Tibial nerve (tissue), 4 donors: ENCODE data around the gene DKC1. TPM values are rescaled to one million over a fixed set of nuclear protein-coding genes. Genes with fewer than 3 reads are reported as not detected.

ENCODE experiments used
- DNase-seq, 2 donors: peaks; one replicate each; pipeline ENCODE4 v3.0.0-alpha.2; 2019; ENCODE audit warnings: low spot score in 2 of 2
- H3K27ac ChIP-seq, 4 donors: fragments of 200-600 bp; sonication (generic) in 3 of 4; one replicate each; pipeline ENCODE4 v1.5.1; 2017 to 2019; ENCODE audit warnings: mild to moderate bottlenecking in 1 of 4
- H3K27me3 ChIP-seq, 2 donors: fragments of 200-600 bp; sonication (generic) in 1 of 2; one replicate each; pipeline versions ENCODE4 v1.5.1 to v1.6.0; 2017 to 2019
- H3K36me3 ChIP-seq, 3 donors: fragments of 200-600 bp; sonication (generic); one replicate each; pipeline ENCODE4 v1.5.1; 2018 to 2019
- H3K4me1 ChIP-seq, 4 donors: fragments of 200-600 bp; sonication (generic) in 3 of 4; one replicate each; pipeline ENCODE4 v1.5.1; 2017 to 2019
- H3K4me3 ChIP-seq, 4 donors: fragments of 200-600 bp; sonication (generic) in 3 of 4; one replicate each; pipeline ENCODE4 v1.5.1; 2017 to 2019; ENCODE audit warnings: mild to moderate bottlenecking in 1 of 4, moderate library complexity in 1 of 4
- H3K9me3 ChIP-seq, 4 donors: fragments of 200-600 bp; sonication (generic) in 3 of 4; one replicate each; pipeline ENCODE4 v1.5.1; 2017 to 2019
- EP300 ChIP-seq, 2 donors: sonication (generic); formaldehyde crosslinking; IDR thresholded peaks; one replicate each; pipeline ENCODE4 v1.6.1; 2017; ENCODE audit warnings: antibody characterized with exemption in 2 of 2, mild to moderate bottlenecking in 1 of 2
- POLR2A ChIP-seq, 2 donors: fragments of 450-650 bp; IDR thresholded peaks; one replicate each; pipeline ENCODE4 v1.6.1; 2017; ENCODE audit warnings: antibody characterized with exemption in 2 of 2, mild to moderate bottlenecking in 2 of 2, moderate library complexity in 2 of 2
- WGBS, 2 donors: methylation state at CpG; one replicate each; pipeline ENCODE4 v1.1.5; 2018; 5-methylcytosine and 5-hydroxymethylcytosine counted together
- total RNA-seq, 4 donors: library from RNA; depleted of rRNA; stranded (reverse); fragments of >200 nt; gene quantifications; one replicate each; pipeline ENCODE4 v1.1.0, GENCODE V29; 2016
- TF ChIP-seq, protein P1 (sequence below), 5 experiments: fragments of 200-600 bp in 3 of 5; fragments of 450-650 bp in 2 of 5; sonication (generic) in 3 of 5; IDR thresholded peaks; one replicate each; pipeline ENCODE4 v1.5.1; 2016 to 2019; ENCODE audit warnings: antibody characterized with exemption in 5 of 5, mild to moderate bottlenecking in 3 of 5, moderate library complexity in 2 of 5

DKC1 gene
- total RNA-seq, 4 donors from 2014 or later, result 24.1 to 37.8 (median 29.4) TPM

- Histone ChIP-seq H3K4me1 (no peaks in the 10 kb centered on the region), H3K9me3 (no peaks in the 10 kb centered on the region), H3K27me3 (no peaks in the 10 kb centered on the region), H3K4me3 (no peak overlapping the region), H3K36me3 (no peaks in the 10 kb centered on the region), H3K27ac (no peak overlapping the region)
- WGBS, 2 donors, result 76 to 81% methylated on average over 13 of the region's 13 CpGs
- DNase-seq, result no peak
- TF ChIP-seq POLR2A (IDR thresholded peaks at IDR 0.05) (no peak), EP300 (IDR thresholded peaks at IDR 0.05) (no peak)
- TF ChIP-seq, protein P1, sequence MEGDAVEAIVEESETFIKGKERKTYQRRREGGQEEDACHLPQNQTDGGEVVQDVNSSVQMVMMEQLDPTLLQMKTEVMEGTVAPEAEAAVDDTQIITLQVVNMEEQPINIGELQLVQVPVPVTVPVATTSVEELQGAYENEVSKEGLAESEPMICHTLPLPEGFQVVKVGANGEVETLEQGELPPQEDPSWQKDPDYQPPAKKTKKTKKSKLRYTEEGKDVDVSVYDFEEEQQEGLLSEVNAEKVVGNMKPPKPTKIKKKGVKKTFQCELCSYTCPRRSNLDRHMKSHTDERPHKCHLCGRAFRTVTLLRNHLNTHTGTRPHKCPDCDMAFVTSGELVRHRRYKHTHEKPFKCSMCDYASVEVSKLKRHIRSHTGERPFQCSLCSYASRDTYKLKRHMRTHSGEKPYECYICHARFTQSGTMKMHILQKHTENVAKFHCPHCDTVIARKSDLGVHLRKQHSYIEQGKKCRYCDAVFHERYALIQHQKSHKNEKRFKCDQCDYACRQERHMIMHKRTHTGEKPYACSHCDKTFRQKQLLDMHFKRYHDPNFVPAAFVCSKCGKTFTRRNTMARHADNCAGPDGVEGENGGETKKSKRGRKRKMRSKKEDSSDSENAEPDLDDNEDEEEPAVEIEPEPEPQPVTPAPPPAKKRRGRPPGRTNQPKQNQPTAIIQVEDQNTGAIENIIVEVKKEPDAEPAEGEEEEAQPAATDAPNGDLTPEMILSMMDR (IDR thresholded peaks at IDR 0.05), result no peak
Measured at GRCh38 chrX:154784149-154784995, 21.7 kb downstream of the DKC1 start.

DNA sequence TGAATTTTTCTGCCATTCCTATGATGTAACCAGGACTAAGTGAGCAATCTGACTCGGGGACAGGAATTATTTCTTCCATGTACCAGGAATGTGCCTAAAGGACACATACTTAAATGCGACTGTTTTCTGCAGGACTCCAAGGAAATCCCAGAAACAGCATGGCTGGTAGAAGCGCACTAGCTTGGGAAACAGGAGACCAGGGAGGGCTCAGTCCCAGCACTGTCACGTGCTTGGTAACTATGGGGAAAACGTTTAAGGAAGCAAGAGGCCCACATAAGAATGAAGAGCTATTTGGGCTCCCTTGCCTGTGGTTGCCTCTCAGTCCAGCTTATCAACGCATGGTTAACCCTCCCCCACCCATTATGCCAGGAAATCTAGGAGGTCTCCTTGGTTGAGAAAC, 23.1 kb downstream of the DKC1 start:
- H3K36me3 ChIP-seq, result no peaks in the 10 kb centered on the region
- TF ChIP-seq, protein P1 (IDR thresholded peaks at IDR 0.05), result no peak
- TF ChIP-seq POLR2A (IDR thresholded peaks at IDR 0.05) (no peak), EP300 (IDR thresholded peaks at IDR 0.05) (no peak)
- H3K4me1 ChIP-seq, result no peaks in the 10 kb centered on the region
- no peak overlapping the region for H3K4me3 ChIP-seq
- DNase-seq, result no peak
- 69 to 78% methylated on average over 3 to 6 of the region's 6 CpGs for WGBS, 2 donors
- H3K27me3 ChIP-seq, result no peaks in the 10 kb centered on the region
- H3K9me3 ChIP-seq, result no peaks in the 10 kb centered on the region
- H3K27ac ChIP-seq, result no peak overlapping the region

DNA sequence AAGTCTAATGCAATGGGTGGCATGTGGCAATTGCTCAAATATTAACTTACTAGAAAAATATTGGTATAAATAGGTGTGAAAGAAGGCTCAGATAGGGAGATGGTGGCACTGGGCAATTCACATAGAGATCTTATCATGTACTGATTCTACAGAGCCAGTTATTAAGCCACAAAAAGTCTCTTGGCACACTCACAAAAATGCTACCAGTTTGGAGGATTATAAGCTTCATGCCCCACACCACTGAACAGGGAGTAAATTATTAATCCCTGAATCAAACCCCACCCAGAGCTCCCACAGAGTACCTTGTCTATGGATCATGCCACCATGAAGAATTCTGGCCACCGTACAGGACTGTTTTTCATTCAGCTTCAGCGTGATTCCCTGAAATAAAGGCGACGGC, 28.8 kb downstream of the DKC1 start:
- no peaks in the 10 kb centered on the region for H3K9me3 ChIP-seq
- H3K36me3 ChIP-seq, result no peaks in the 10 kb centered on the region
- no peaks in the 10 kb centered on the region for H3K27me3 ChIP-seq
- no peak for TF ChIP-seq POLR2A (IDR thresholded peaks at IDR 0.05)
- TF ChIP-seq EP300 (IDR thresholded peaks at IDR 0.05), result no peak
- TF ChIP-seq, protein P1 (IDR thresholded peaks at IDR 0.05), result no peak
- H3K4me3 ChIP-seq, result no peak overlapping the region
- WGBS, 2 donors, result 75 to 93% methylated on average over 4 of the region's 4 CpGs
- H3K27ac ChIP-seq, result no peak overlapping the region
- no peak for DNase-seq
- no peaks in the 10 kb centered on the region for H3K4me1 ChIP-seq

GRCh38 chrX:154791939-154792338, 29.3 kb downstream of the DKC1 start:
- Histone ChIP-seq H3K9me3 (no peaks in the 10 kb centered on the region), H3K4me3 (no peak overlapping the region), H3K4me1 (no peaks in the 10 kb centered on the region), H3K27me3 (no peaks in the 10 kb centered on the region), H3K27ac (no peak overlapping the region), H3K36me3 (no peaks in the 10 kb centered on the region)
- TF ChIP-seq EP300 (IDR thresholded peaks at IDR 0.05) (no peak), POLR2A (IDR thresholded peaks at IDR 0.05) (no peak)
- TF ChIP-seq, protein P1 (IDR thresholded peaks at IDR 0.05), result no peak
- WGBS, 2 donors, result 87 to 88% methylated on average over 7 to 8 of the region's 8 CpGs
- no peak for DNase-seq

DNA sequence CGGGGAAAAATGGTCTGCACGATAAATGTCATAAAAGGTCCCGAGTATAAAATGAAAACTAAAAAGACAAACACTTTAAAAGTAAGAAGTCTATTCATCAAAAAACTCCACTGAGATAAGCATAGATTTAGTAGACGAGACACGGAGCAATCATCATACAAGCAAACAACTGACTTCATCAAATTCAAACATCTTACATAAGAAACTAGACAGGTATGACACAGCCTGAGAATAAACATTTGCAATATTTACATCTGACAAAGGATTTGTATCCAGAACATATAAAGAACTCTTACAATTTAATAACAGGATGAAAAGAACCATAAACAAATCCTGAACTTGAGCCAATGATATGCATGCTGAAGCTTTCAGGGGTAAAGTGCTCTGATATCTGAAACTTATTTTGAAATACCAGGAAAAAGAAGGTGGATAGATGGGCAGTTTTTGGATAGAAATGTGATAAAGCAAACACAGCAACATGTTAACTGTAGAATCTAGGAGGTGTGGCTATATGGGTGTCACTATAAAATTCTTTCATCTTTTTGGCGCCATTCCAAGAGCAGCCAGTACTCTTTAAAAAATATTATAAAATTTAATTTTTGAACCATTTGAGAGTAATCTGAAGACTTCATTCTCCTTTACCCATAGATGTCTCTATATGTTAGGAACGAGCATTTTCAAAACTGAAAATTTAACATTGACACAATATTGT, 30.6 kb downstream of the DKC1 start:
- Histone ChIP-seq H3K9me3 (no peaks in the 10 kb centered on the region), H3K27ac (no peak overlapping the region), H3K4me3 (no peak overlapping the region), H3K27me3 (no peaks in the 10 kb centered on the region), H3K36me3 (no peaks in the 10 kb centered on the region), H3K4me1 (no peaks in the 10 kb centered on the region)
- DNase-seq, result no peak
- TF ChIP-seq EP300 (IDR thresholded peaks at IDR 0.05) (no peak), POLR2A (IDR thresholded peaks at IDR 0.05) (no peak)
- TF ChIP-seq, protein P1 (IDR thresholded peaks at IDR 0.05), result no peak
- 81 to 86% methylated on average over 7 of the region's 7 CpGs for WGBS, 2 donors
